Esophagus muscularis mucosa (tissue), 4 donors: ENCODE data around the gene DNAJC15. TPM values are rescaled to one million over a fixed set of nuclear protein-coding genes. Genes with fewer than 3 reads are reported as not detected.

Source experiments
- DNase-seq: peaks from one replicate; pipeline ENCODE4 v3.0.0-alpha.2; 2017; ENCODE audit errors: extremely low spot score
- H3K27ac ChIP-seq, 4 donors: fragments of 200-600 bp; sonication (generic); replicated peaks in 1 of 4; 1 replicate in 3 of 4; 2 replicates in 1 of 4; pipeline ENCODE4 v1.5.1; 2016 to 2019; ENCODE audit warnings: mild to moderate bottlenecking in 1 of 4
- H3K27me3 ChIP-seq, 4 donors: fragments of 200-600 bp; sonication (generic); one replicate each; pipeline versions ENCODE4 v1.5.1 to v1.6.0; 2016 to 2019
- H3K36me3 ChIP-seq, 4 donors: fragments of 200-600 bp; sonication (generic); one replicate each; pipeline ENCODE4 v1.5.1; 2016 to 2019
- H3K4me1 ChIP-seq, 4 donors: fragments of 200-600 bp; sonication (generic); one replicate each; pipeline ENCODE4 v1.5.1; 2016 to 2019
- H3K4me3 ChIP-seq, 4 donors: fragments of 200-600 bp; sonication (generic); 1 replicate in 2 of 4; 2 replicates in 2 of 4; pipeline ENCODE4 v1.5.1; 2016 to 2019; ENCODE audit warnings: mild to moderate bottlenecking in 4 of 4, moderate library complexity in 1 of 4
- H3K9me3 ChIP-seq, 4 donors: fragments of 200-600 bp; sonication (generic); 1 replicate in 3 of 4; 2 replicates in 1 of 4; pipeline ENCODE4 v1.5.1; 2016 to 2019
- CTCF ChIP-seq, 3 experiments: fragments of 200-600 bp in 2 of 3; fragments of 450-650 bp in 1 of 3; sonication (generic) in 2 of 3; IDR thresholded peaks; one replicate each; pipeline ENCODE4 v1.5.1; 2017 to 2019; ENCODE audit warnings: antibody characterized with exemption in 3 of 3, mild to moderate bottlenecking in 2 of 3, moderate library complexity in 1 of 3
- EP300 ChIP-seq: sonication (generic); formaldehyde crosslinking; IDR thresholded peaks from one replicate; pipeline ENCODE4 v1.6.1; 2017; ENCODE audit warnings: antibody characterized with exemption
- POLR2A ChIP-seq: fragments of 450-650 bp; IDR thresholded peaks from one replicate; pipeline ENCODE4 v1.6.1; 2017; ENCODE audit warnings: antibody characterized with exemption, moderate library complexity, mild to moderate bottlenecking, low read depth
- POLR2AphosphoS5 ChIP-seq, 2 donors: sonication (generic); formaldehyde crosslinking; IDR thresholded peaks; one replicate each; pipeline ENCODE4 v1.6.1; 2017; ENCODE audit warnings: antibody characterized with exemption in 2 of 2
- WGBS: methylation state at CpG from one replicate; pipeline ENCODE4 v1.1.5; 2018; 5-methylcytosine and 5-hydroxymethylcytosine counted together
- intact Hi-C: fragments of 100-400 bp; cut with DNase I; formaldehyde crosslinking; loops from one replicate; pipeline ENCODE4 v1.15.1; 2023
- total RNA-seq, 4 donors: library from RNA; depleted of rRNA; stranded (reverse); fragments of >200 nt; gene quantifications; one replicate each; pipeline versions ENCODE4 v1.1.0 to v1.2.1, GENCODE V29; 2016

The DNAJC15 gene
- total RNA-seq, 4 donors from 2014 or later, result 13.3 to 19.8 (median 13.6) TPM

- TF ChIP-seq POLR2A (no peak), EP300 (no peak), POLR2AphosphoS5 (IDR thresholded peaks at IDR 0.05) (no peak), CTCF (IDR thresholded peaks at IDR 0.05) (no peak)
- Histone ChIP-seq H3K27me3 (no peaks in the 10 kb centered on the region), H3K4me1 (peaks cover 8 to 36% (median 20%) of the 10 kb centered on the region in 4 donors), H3K36me3 (peaks cover 0 to 13% (median 0%) of the 10 kb centered on the region in 4 donors), H3K27ac (no peak overlapping the region), H3K4me3 (no peak overlapping the region), H3K9me3 (no peaks in the 10 kb centered on the region)
- WGBS, result 89% methylated on average over 4 of the region's 4 CpGs
- DNase-seq, result no peak
- intact Hi-C loops, result loop anchor here (10.0 kb wide), 1 partner anchor 114 kb away; no protein-coding TSS in a partner anchor
These were observed 55.0 kb downstream of the DNAJC15 start for GRCh38 chr13:43078399-43078798.

- H3K27ac ChIP-seq, result no peak overlapping the region
- WGBS, result 94% methylated on average over 2 of the region's 2 CpGs
- no peak overlapping the region for H3K4me3 ChIP-seq
- H3K36me3 ChIP-seq, result peaks cover 0 to 13% (median 0%) of the 10 kb centered on the region in 4 donors
- H3K4me1 ChIP-seq, result peaks cover 8 to 35% (median 20%) of the 10 kb centered on the region in 4 donors
- no peak for DNase-seq
- TF ChIP-seq EP300 (no peak), POLR2AphosphoS5 (IDR thresholded peaks at IDR 0.05) (no peak), POLR2A (no peak), CTCF (IDR thresholded peaks at IDR 0.05) (no peak)
- no peaks in the 10 kb centered on the region for H3K9me3 ChIP-seq
- intact Hi-C loops, result loop anchor here (10.0 kb wide), 1 partner anchor 115 kb away; no protein-coding TSS in a partner anchor
- no peaks in the 10 kb centered on the region for H3K27me3 ChIP-seq
These were observed 56.1 kb downstream of the DNAJC15 start for GRCh38 chr13:43079392-43079931.

DNA sequence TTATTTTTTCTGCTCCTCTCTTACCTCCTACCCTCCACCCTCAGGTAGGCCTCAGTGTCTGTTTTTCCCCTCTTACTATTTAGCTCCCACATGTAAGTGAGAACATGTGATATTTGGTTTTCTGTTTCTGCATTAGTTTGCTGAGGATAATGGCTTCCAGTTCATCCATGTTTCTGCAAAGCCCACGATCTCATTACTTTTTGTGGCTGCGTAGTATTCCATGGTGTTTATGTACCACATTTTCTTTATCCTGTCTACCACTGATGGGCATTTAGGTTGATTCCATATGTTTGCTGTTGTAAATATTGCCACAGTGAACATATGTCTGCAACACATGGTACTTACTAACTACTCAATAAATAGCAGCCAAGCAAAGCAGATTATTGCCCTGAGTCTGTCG is 56.8 kb downstream of the DNAJC15 start:
- no peak overlapping the region for H3K27ac ChIP-seq
- peaks cover 0 to 13% (median 0%) of the 10 kb centered on the region in 4 donors for H3K36me3 ChIP-seq
- intact Hi-C loops, result no loop called here
- WGBS, result 98% methylated on average over 3 of the region's 3 CpGs
- H3K4me3 ChIP-seq, result no peak overlapping the region
- no peaks in the 10 kb centered on the region for H3K9me3 ChIP-seq
- H3K27me3 ChIP-seq, result no peaks in the 10 kb centered on the region
- peaks cover 8 to 28% (median 20%) of the 10 kb centered on the region in 4 donors for H3K4me1 ChIP-seq
- DNase-seq, result no peak
- TF ChIP-seq POLR2AphosphoS5 (IDR thresholded peaks at IDR 0.05) (no peak), POLR2A (no peak), CTCF (IDR thresholded peaks at IDR 0.05) (no peak), EP300 (no peak)

DNA sequence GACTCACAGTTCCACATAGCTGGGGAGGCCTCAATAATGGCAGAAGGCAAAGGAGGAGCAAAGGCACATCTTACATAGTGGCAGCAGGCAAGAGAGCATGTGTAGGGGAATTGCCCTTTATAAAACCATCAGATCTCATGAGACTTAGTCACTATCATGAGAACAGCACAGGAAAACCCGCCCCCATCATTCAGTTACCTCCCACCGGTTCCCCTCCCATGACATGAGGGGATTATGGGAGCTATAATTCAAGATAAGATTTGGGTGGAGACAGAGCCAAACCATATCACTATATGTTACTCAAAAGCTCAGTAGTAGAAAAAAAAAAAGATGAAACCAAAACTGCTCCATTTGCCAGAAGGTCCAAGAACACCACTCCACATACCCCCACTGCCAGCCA is 58.5 kb downstream of the DNAJC15 start:
- Histone ChIP-seq H3K4me3 (no peak overlapping the region), H3K27ac (no peak overlapping the region), H3K36me3 (peaks cover 0 to 13% (median 0%) of the 10 kb centered on the region in 4 donors), H3K9me3 (no peaks in the 10 kb centered on the region), H3K4me1 (peaks cover 8 to 13% (median 12%) of the 10 kb centered on the region in 4 donors), H3K27me3 (no peaks in the 10 kb centered on the region)
- no peak for TF ChIP-seq POLR2A
- TF ChIP-seq CTCF (IDR thresholded peaks at IDR 0.05), result no peak
- TF ChIP-seq EP300, result no peak
- no peak for TF ChIP-seq POLR2AphosphoS5 (IDR thresholded peaks at IDR 0.05)
- DNase-seq, result no peak
- intact Hi-C loops, result no loop called here
- WGBS, result 97% methylated on average over 2 of the region's 2 CpGs
